Mesenchymal stem cell (in vitro differentiated cells and primary cell): Measurements from ENCODE around the gene LAPTM4A.

Source experiments
- DNase-seq: peaks from one replicate; pipeline ENCODE4 v3.0.0-alpha.2; 2013
- H2AFZ ChIP-seq: one replicate; pipeline ENCODE4 v1.6.1; 2013; ENCODE audit warnings: low read depth, mild to moderate bottlenecking, control low read depth, inconsistent platforms, low read length, moderate library complexity
- H2AK5ac ChIP-seq: 2 replicates; pipeline ENCODE4 v1.6.1; 2013; ENCODE audit warnings: low read length, moderate library complexity, mild to moderate bottlenecking, inconsistent platforms; ENCODE audit not compliant: severe bottlenecking
- H2BK120ac ChIP-seq: one replicate; pipeline ENCODE4 v1.6.1; 2013; ENCODE audit warnings: low read depth, mild to moderate bottlenecking, inconsistent platforms, low read length, moderate library complexity
- H2BK12ac ChIP-seq, 2 experiments: one replicate each; pipeline ENCODE4 v1.6.1; 2013; ENCODE audit warnings: inconsistent platforms in 2 of 2, low read length in 2 of 2, mild to moderate bottlenecking in 2 of 2, moderate library complexity in 2 of 2, control low read depth in 1 of 2
- H2BK15ac ChIP-seq: one replicate; pipeline ENCODE4 v1.6.1; 2013; ENCODE audit warnings: mild to moderate bottlenecking, low read depth, inconsistent platforms; ENCODE audit not compliant: poor library complexity, severe bottlenecking
- H2BK5ac ChIP-seq: 2 replicates; pipeline ENCODE4 v1.6.1; 2013; ENCODE audit warnings: low read depth, mild to moderate bottlenecking, low read length, control low read depth, inconsistent platforms; ENCODE audit not compliant: poor library complexity, severe bottlenecking
- H3K14ac ChIP-seq, 2 experiments: one replicate each; pipeline ENCODE4 v1.6.1; 2013; ENCODE audit warnings: inconsistent platforms in 2 of 2, low read length in 2 of 2, control low read depth in 1 of 2, mild to moderate bottlenecking in 1 of 2, moderate library complexity in 1 of 2
- H3K18ac ChIP-seq, 2 experiments: one replicate each; pipeline ENCODE4 v1.6.1; 2013; ENCODE audit warnings: inconsistent platforms in 2 of 2, low read length in 2 of 2, control low read depth in 1 of 2, low read depth in 1 of 2, mild to moderate bottlenecking in 1 of 2
- H3K23ac ChIP-seq, 2 experiments: one replicate each; pipeline ENCODE4 v1.6.1; 2013; ENCODE audit warnings: inconsistent platforms in 2 of 2, low read length in 2 of 2, mild to moderate bottlenecking in 2 of 2, moderate library complexity in 2 of 2, control low read depth in 1 of 2
- H3K27ac ChIP-seq: 2 replicates; pipeline ENCODE4 v1.5.1; 2013; ENCODE audit warnings: mild to moderate bottlenecking, moderate library complexity, low read length, control low read depth, inconsistent platforms; ENCODE audit not compliant: poor library complexity, severe bottlenecking
- H3K27me3 ChIP-seq, 2 experiments: 2 replicates each; pipeline versions ENCODE4 v1.6.1 to v1.7.0; 2013; ENCODE audit warnings: low read length in 2 of 2, mild to moderate bottlenecking in 2 of 2, moderate library complexity in 2 of 2, control low read depth in 1 of 2, inconsistent platforms in 1 of 2; ENCODE audit not compliant: control insufficient read depth in 1 of 2, insufficient read depth in 1 of 2
- H3K36me3 ChIP-seq, 2 experiments: 2 replicates each; pipeline versions ENCODE4 v1.6.1 to v1.7.0; 2013; ENCODE audit warnings: low read length in 2 of 2, control low read depth in 1 of 2, inconsistent platforms in 1 of 2, low read depth in 1 of 2, mild to moderate bottlenecking in 1 of 2; ENCODE audit not compliant: insufficient read depth in 2 of 2, control insufficient read depth in 1 of 2
- H3K4ac ChIP-seq, 2 experiments: one replicate each; pipeline ENCODE4 v1.6.1; 2013; ENCODE audit warnings: inconsistent platforms in 2 of 2, low read length in 2 of 2, mild to moderate bottlenecking in 2 of 2, moderate library complexity in 2 of 2, control low read depth in 1 of 2, low read depth in 1 of 2
- H3K4me1 ChIP-seq: 2 replicates; pipeline ENCODE4 v1.6.1; 2013; ENCODE audit warnings: low read depth, low read length, control low read depth; ENCODE audit not compliant: control insufficient read depth, insufficient read depth
- H3K4me2 ChIP-seq: 2 replicates; pipeline ENCODE4 v1.6.1; 2013; ENCODE audit warnings: low read length, mild to moderate bottlenecking, inconsistent platforms; ENCODE audit not compliant: poor library complexity, severe bottlenecking
- H3K4me3 ChIP-seq, 2 experiments: 2 replicates each; pipeline versions ENCODE4 v1.5.1 to v1.7.0; 2013; ENCODE audit warnings: low read length in 2 of 2, mild to moderate bottlenecking in 2 of 2, control low read depth in 1 of 2, low read depth in 1 of 2; ENCODE audit not compliant: insufficient read depth in 1 of 2
- H3K79me1 ChIP-seq: replicated peaks from 2 replicates; pipeline ENCODE4 v1.6.1; 2013; ENCODE audit warnings: mild to moderate bottlenecking, control low read depth, low read length, inconsistent platforms; ENCODE audit not compliant: poor library complexity, severe bottlenecking
- H3K9ac ChIP-seq: 2 replicates; pipeline ENCODE4 v1.7.0; 2013; ENCODE audit warnings: mild to moderate bottlenecking, low read length, moderate library complexity
- H3K9me3 ChIP-seq: 2 replicates; pipeline ENCODE4 v1.7.0; 2013; ENCODE audit warnings: mild to moderate bottlenecking, low read length; ENCODE audit not compliant: control insufficient read depth
- H4K8ac ChIP-seq: one replicate; pipeline ENCODE4 v1.6.1; 2013; ENCODE audit warnings: inconsistent platforms, mild to moderate bottlenecking, low read length, moderate library complexity
- H4K91ac ChIP-seq: one replicate; pipeline ENCODE4 v1.6.1; 2013; ENCODE audit warnings: mild to moderate bottlenecking, low read length, inconsistent platforms
- WGBS: methylation state at CpG from one replicate; pipeline ENCODE4 v1.1.7; 2013; ENCODE audit warnings: mixed read lengths; 5-methylcytosine and 5-hydroxymethylcytosine counted together

LAPTM4A gene

DNA sequence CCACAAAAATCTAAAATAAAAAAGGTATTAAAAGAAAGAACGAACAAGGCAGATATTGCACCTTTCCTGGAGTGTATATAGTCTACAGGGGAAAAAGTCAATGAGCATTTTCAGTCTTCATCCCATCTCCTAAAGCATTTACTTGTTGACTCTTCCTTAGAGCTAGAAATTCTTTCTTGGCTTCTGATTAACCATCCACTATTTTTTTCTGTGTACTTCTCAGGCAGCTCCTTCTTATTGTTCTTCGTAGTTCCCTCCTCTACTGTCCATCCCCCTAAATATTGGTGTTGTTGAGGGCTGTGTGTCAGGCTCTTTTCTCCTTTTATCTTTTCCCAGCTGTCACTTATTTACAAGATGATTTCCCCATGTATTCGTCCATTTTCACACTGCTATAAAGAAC, 3.5 kb upstream of the LAPTM4A start:
- 83% methylated on average over 1 of the region's 3 CpGs for WGBS
- H3K14ac ChIP-seq = no peak overlapping the region
- no peak overlapping the region for H2BK12ac ChIP-seq
- no peak overlapping the region for H4K91ac ChIP-seq
- no peak overlapping the region for H2BK15ac ChIP-seq
- no peak overlapping the region for H3K4me2 ChIP-seq
- H3K27ac ChIP-seq = peak overlapping the region; percentile 34
- H3K23ac ChIP-seq = no peak overlapping the region
- peaks cover 3% of the 10 kb centered on the region for H3K4me1 ChIP-seq
- H3K79me1 ChIP-seq = peaks cover 3% of the 10 kb centered on the region
- H2BK5ac ChIP-seq = no peak overlapping the region
- H3K4ac ChIP-seq = no peak overlapping the region
- no peak overlapping the region for H2AFZ ChIP-seq
- no peak overlapping the region for H2AK5ac ChIP-seq
- no peak overlapping the region for H3K4me3 ChIP-seq
- no peak overlapping the region for H4K8ac ChIP-seq
- no peaks in the 10 kb centered on the region for H3K9me3 ChIP-seq
- no peak overlapping the region for H2BK120ac ChIP-seq
- H3K27me3 ChIP-seq = no peaks in the 10 kb centered on the region
- no peak overlapping the region for H3K18ac ChIP-seq
- no peak overlapping the region for H3K9ac ChIP-seq
- no peaks in the 10 kb centered on the region for H3K36me3 ChIP-seq
- no peak for DNase-seq

DNA sequence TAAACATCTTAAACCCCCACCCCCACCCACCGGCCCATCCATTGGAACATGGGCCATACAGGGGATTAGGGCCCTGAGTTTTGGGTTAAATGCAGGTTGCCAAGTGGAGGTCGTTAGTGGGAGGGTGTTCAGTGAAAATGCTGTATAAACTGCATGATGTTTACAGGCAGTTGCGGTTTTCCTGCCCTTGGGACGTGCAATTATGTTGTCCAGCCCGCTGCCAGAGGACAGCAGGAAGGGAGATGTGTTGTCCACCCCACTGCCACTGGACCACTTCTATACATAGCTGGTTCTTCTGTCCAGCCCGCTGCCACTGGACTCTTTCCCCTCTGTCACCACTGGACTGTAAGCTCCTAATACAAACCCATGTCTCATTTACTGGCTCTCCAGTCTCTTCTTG, 2.7 kb upstream of the LAPTM4A start:
- no peak overlapping the region for H2BK15ac ChIP-seq
- WGBS = 86% methylated on average over 4 of the region's 6 CpGs
- H2BK5ac ChIP-seq = no peak overlapping the region

DNA sequence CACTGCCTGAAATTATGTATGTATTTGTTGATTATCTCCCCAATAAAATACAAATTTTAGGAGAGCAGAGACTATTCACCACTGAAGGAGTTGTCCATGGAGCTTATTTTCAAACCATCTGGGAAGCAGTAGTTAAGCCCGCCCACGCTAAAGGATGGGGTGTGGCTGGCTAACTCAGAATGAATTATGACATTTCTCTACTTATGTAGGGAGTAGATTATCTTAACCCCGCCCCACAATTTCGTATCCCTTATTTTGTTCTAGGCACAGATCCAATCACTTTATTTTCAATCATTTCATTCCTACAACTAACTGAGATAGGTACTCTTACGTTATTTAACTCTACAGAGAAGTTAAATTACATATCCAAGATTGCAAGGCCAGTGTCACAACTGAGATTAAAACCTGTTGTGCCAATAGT, 1.4 kb upstream of the LAPTM4A start:
- no peak overlapping the region for H4K8ac ChIP-seq
- peak overlapping the region in 1 of 2 experiments; percentile 88 for H3K4me3 ChIP-seq
- H3K14ac ChIP-seq = no peak overlapping the region
- H2BK15ac ChIP-seq = no peak overlapping the region
- peaks cover 3% of the 10 kb centered on the region for H3K4me1 ChIP-seq
- H3K9me3 ChIP-seq = no peaks in the 10 kb centered on the region
- H2BK5ac ChIP-seq = no peak overlapping the region
- peak overlapping the region; percentile 49 for H3K4me2 ChIP-seq
- peak overlapping the region; percentile 97 for H3K9ac ChIP-seq
- no peak overlapping the region for H2AK5ac ChIP-seq
- H2BK12ac ChIP-seq = no peak overlapping the region
- H2AFZ ChIP-seq = no peak overlapping the region
- peak; percentile 78 for DNase-seq
- H3K79me1 ChIP-seq = peaks cover 3% of the 10 kb centered on the region
- no peak overlapping the region for H3K4ac ChIP-seq
- H4K91ac ChIP-seq = no peak overlapping the region
- no peak overlapping the region for H2BK120ac ChIP-seq
- no peaks in the 10 kb centered on the region for H3K27me3 ChIP-seq
- peak overlapping the region; percentile 100 for H3K27ac ChIP-seq
- 24% methylated on average over 5 of the region's 5 CpGs for WGBS
- no peak overlapping the region for H3K18ac ChIP-seq
- H3K23ac ChIP-seq = no peak overlapping the region
- no peaks in the 10 kb centered on the region for H3K36me3 ChIP-seq

More for the DNA sequence above, 2.7 kb upstream of the LAPTM4A start:
- H2BK12ac ChIP-seq = no peak overlapping the region
- H3K4me3 ChIP-seq = no peak overlapping the region
- no peaks in the 10 kb centered on the region for H3K27me3 ChIP-seq
- peak overlapping the region; percentile 57 for H4K91ac ChIP-seq
- no peak overlapping the region for H3K9ac ChIP-seq
- no peak overlapping the region for H2AFZ ChIP-seq
- peaks cover 3% of the 10 kb centered on the region for H3K79me1 ChIP-seq
- H3K36me3 ChIP-seq = no peaks in the 10 kb centered on the region
- peaks cover 3% of the 10 kb centered on the region for H3K4me1 ChIP-seq
- no peak for DNase-seq
- H3K4me2 ChIP-seq = no peak overlapping the region
- H3K18ac ChIP-seq = no peak overlapping the region
- H3K4ac ChIP-seq = no peak overlapping the region
- no peak overlapping the region for H3K23ac ChIP-seq
- peak overlapping the region; percentile 21 for H2BK120ac ChIP-seq
- no peak overlapping the region for H3K27ac ChIP-seq
- H3K9me3 ChIP-seq = no peaks in the 10 kb centered on the region
- no peak overlapping the region for H4K8ac ChIP-seq
- no peak overlapping the region for H3K14ac ChIP-seq
- H2AK5ac ChIP-seq = peak overlapping the region; percentile 25

DNA sequence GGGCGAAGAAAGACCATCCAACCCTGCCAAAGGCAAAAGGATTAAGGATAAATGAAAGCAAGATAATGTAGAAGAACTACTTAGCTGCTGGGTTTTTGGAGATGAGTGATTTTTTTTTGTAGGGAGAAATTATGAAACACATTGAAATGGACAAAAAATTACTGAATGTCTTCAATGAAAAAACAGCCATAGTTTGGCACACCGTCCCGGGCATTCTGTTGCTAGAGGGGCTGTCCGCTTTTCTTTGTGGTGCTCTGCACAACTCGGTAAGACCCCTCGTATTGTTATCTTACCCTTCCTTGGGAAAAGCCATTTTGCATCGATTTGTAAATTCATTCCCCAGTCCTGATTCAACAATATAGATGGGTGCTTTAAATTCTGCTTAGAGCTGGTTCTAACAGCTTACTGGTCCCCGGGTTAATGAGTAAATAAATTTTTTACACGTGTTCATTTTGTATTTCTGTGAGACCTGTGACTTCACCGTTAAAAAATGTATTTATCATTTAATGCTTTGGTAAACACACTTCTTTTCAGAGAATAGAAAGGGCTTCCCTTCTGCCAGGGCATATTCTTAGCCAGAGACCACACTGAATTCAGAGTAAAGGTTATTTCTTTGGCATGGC, 912 bp upstream of the LAPTM4A start:
- no peak overlapping the region for H4K91ac ChIP-seq
- no peak overlapping the region for H2BK15ac ChIP-seq
- H3K4me3 ChIP-seq = peak overlapping the region in 1 of 2 experiments; percentile 88
- peak overlapping the region in 1 of 2 experiments; percentile 43 for H2BK12ac ChIP-seq
- H3K9me3 ChIP-seq = no peaks in the 10 kb centered on the region
- H2AFZ ChIP-seq = no peak overlapping the region
- no peak overlapping the region for H2BK120ac ChIP-seq
- peaks cover 3% of the 10 kb centered on the region for H3K79me1 ChIP-seq
- peak overlapping the region; percentile 100 for H3K27ac ChIP-seq
- 2% methylated on average over 6 of the region's 10 CpGs for WGBS
- peak overlapping the region; percentile 76 for H2AK5ac ChIP-seq
- DNase-seq = peak; percentile 62
- peak overlapping the region; percentile 95 for H2BK5ac ChIP-seq
- peak overlapping the region; percentile 69 to 99 for H3K18ac ChIP-seq
- no peaks in the 10 kb centered on the region for H3K36me3 ChIP-seq
- peak overlapping the region; percentile 60 to 95 for H3K4ac ChIP-seq
- peak overlapping the region; percentile 86 for H3K4me2 ChIP-seq
- H3K9ac ChIP-seq = peak overlapping the region; percentile 97
- no peak overlapping the region for H3K14ac ChIP-seq
- peak overlapping the region; percentile 19 for H4K8ac ChIP-seq
- peaks cover 3% of the 10 kb centered on the region for H3K4me1 ChIP-seq
- no peak overlapping the region for H3K23ac ChIP-seq
- no peaks in the 10 kb centered on the region for H3K27me3 ChIP-seq
